ENCODE measurements around the gene NUP210L.

- TF ChIP-seq EZH2phosphoT487 (IDR thresholded peaks at IDR 0.05; ENCODE audit: borderline replicate concordance, low read depth, low read length), result no peak
- no peak for TF ChIP-seq CTCF (conservative IDR thresholded peaks at IDR 0.05; ENCODE audit: low read length)
These were observed 210.1 kb downstream of the NUP210L start for GRCh38 chr1:153944827-153945117.
